NCI-H187 treated with DMSO at 0.1 percent for 48 hours (cell line): ENCODE data around the gene SYNPR.

ENCODE experiments used
- DNase-seq: peaks from one replicate; lab custom pipeline; 2025; lab: John Stamatoyannopoulos, UW

The SYNPR gene

DNA sequence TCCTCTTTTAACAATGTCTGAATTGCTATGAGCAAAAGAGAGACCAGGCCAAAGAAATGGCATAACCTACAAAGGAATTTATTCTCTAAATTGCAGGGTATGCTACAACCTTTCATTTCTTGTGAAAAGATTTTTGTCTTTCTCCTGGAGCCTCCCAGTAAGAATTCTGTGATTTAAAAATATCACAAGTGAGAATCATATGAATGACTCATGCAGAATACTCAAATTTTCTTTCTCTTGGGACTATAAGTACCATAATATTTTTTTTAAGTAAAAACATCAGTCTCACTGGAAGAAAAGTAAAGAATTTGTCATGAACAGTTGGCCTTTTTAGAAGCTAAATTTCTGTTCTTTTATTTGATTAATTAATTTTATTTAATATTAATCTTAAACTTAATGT is 26.3 kb downstream of the SYNPR start:
- DNase-seq: no peak

DNA sequence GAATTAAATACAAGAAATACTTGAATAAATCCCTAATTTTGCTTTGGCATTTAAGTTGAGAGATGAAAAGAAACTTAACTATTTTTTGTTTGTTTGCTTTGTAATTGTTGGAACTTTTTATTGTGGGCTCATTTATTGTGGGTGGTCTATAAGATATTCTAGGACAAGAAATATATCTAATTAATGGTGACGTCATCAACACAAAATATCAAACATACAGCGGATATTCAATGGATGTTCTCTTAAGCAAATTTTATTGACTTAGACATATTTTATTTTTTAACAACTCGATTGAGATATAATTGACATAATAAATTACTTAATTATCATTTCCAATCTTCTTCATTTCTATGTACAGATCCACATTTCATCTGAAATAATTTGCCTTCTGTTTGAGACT is 30.0 kb downstream of the SYNPR start:
- no peak for DNase-seq

DNA sequence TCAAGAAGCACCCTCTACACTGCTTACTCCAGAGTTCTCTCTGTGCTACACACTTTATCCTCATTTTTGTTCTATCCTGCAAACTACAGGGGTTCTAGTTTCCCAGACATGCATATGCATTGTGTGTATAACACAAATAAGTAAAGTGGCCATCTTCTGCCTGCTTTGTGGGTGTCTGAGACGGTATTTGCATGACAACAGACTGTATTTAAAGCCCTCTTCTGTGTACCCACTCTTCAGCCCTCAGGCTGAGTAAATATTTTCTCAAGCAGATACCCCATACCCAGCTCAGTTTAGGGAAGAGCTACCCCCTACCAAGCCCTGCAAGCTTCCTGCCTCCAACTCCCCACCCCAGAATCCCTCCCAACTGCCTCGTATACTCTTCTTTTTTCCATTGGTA is 31.7 kb downstream of the SYNPR start:
- DNase-seq: no peak

DNA sequence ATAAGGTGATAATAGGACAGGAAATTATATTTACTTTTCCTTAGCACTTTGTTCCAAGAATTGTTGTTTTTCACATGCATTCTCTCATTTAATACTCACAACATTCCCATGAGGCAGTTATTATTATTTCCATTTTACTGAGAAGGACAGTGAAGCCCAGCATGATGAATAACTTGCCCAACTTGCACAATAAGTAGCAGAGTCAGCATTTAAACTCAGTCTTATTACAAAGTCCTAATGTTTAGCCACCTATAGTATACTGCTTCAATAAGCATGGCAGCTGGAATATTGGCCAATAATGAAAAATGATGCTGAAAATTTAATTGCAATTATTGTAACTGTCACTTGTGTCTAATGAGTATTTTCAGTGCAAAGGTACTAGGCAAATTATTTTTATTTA is 45.7 kb downstream of the SYNPR start:
- DNase-seq: no peak

GRCh38 chr3:63324621-63325020 is 46.5 kb downstream of the SYNPR start:
- DNase-seq: no peak

DNA sequence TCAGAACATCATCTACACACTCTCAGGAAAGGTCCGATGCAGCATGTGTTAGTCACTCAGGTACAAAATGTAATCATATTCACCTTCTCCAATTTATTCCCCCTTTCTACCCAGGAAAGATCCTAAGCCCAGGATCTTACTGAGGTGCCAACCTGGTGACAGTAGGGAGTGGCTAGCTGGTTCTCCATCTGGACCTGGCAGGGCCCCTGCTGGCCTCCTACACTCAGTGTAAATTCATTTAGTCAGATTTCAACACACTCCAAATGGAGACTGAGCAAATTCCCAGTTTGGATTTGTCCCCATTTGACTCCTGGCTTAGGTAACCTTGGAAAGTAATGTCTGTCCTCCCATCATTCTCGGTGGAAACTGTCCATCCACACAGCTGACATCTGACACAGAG is 47.3 kb downstream of the SYNPR start:
- DNase-seq: no peak

- no peak for DNase-seq
These were observed 50.3 kb downstream of the SYNPR start for GRCh38 chr3:63328365-63328764.

DNA sequence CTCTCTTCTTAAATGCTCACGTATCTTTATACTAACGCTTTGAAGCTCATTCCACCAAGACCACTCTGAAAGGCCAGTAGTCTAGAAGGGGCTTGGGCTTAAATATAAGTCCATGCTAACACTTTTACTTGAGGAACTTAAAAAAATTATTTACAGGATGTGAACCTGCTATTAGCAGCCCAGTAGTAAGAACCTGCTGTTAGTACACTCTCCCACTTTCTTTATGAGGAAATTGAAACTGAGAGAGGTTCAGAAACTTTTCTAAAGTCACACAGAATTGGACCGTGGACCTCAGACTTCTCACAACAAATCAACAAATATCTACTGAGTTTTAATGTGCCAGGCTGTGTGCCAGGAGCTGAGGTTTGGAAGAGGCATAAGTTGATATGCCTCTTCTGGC is 53.4 kb downstream of the SYNPR start:
- DNase-seq: no peak

- no peak for DNase-seq
These were observed 55.7 kb downstream of the SYNPR start for GRCh38 chr3:63333815-63334214.

GRCh38 chr3:63338351-63338750 is 60.2 kb downstream of the SYNPR start:
- DNase-seq: no peak

DNA sequence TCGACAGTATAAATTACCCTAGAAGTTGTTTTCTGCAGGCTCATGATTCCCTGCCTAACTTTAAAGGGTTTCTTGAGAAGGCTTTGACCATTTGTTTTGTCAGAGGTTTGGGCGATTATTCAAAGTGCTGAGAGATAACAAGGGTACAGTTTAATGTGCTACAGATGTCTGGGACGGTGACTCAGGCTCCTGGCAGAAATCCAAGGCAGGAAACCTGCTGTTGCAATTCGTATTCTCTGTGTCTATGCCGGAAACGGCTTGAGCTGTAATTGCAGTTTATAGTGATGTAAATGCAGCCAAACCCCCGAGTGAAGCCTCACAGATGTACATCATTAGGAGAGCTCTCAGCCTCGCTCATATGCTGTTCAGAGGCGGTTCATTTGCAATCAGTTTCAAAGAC is 65.6 kb downstream of the SYNPR start:
- no peak for DNase-seq

GRCh38 chr3:63344661-63345060 is 66.6 kb downstream of the SYNPR start:
- no peak for DNase-seq

GRCh38 chr3:63349583-63350573 is 71.8 kb downstream of the SYNPR start:
- no peak for DNase-seq

DNA sequence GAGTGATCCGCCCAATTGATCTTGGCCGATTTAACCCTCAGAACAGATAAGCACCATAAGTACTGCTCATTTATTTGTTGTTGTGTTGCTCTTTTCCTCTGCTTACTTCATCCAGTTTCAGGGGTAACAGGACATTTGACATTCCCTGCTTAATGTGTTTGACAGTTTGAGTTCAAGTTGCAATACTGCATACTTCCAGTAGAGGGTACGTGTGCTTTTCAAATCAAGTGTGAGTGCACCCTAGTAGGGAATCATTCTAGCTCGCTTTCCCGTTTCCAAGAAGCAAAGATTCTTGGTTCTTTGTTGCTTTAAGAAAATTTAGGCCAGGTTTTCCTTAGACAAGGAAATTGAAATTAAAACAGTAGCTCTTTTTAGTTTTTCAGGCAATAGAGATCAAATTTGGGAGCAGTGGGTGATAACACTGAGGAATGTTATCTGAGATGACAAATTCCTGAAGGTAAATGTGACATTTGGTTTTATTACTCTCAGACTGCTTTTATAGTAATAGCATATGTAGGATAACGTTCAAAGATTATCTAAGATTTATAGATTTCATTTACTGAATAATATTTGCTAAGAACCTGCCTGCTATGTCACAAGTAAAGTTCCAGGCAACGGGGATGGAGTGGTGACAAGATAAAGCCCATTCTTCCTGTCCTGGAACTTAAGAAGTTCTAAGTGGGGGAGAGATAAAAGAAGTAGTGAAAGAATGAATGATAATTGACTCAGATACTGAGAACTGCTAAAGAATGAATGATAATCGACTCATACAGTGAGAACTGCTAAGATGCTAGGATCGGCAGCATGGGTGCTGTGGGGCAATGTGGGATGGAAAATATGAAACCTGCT is 73.3 kb downstream of the SYNPR start:
- DNase-seq: no peak

- DNase-seq: no peak
These were observed 73.8 kb downstream of the SYNPR start for GRCh38 chr3:63352008-63352279.

GRCh38 chr3:63353383-63353782 is 75.3 kb downstream of the SYNPR start:
- no peak for DNase-seq

GRCh38 chr3:63354160-63354559 is 76.1 kb downstream of the SYNPR start:
- no peak for DNase-seq

DNA sequence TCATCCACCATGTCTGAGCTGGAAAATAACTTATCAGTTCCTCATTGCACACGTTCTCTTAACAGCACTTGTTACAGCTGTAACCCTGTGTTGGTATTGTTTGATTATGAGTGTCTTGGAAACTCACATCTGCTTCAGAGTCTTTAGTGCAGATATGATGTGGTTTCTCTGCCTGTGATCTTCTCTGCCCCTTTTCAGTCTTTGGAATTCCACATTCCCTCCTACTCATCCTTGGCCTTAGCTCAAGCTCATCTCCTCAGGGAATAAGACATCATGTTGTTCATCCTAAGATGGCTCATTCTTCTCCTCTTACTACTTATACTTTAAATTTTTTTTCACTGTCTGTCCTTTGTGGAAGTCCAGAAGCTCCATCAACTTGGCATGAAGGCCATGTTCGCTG is 77.7 kb downstream of the SYNPR start:
- DNase-seq: no peak

DNA sequence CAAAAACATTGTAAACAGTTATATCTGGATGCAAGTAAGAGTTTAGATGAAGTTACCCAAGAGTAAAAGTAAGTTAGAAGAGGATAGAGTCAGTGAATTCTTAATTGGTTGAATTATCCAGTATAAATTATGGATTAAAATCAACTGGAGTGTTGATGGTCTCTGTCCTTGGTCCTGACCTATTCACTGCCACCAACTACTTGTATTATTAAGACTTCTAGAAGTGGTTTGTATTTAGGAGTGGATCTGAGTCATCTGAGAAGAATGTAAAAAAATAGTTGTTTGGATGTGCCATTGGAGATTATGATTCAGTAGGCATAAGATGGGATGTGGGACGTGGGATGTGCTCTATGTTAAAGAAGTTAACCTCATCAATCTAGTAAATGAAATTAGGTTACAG is 86.4 kb downstream of the SYNPR start:
- DNase-seq: no peak

GRCh38 chr3:63364910-63365309 is 86.8 kb downstream of the SYNPR start:
- no peak for DNase-seq

DNA sequence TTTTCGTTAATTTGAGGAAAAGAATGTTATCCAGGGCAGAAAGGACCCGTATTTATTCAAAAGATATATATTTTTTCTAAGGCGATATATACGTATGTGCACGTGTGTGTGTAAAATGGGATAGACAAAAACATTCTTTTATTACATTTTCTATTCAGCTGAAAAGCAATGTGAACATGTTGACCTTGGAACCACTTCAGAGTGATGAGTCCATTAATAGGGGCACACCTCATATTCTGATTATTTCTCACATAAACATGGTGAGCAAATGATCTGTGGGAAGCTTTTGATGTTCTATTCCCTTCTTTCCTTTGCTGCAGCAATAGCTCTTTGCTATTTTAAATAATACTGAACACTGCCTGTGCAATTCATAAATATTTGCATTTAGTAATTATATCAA is 87.6 kb downstream of the SYNPR start:
- no peak for DNase-seq

DNA sequence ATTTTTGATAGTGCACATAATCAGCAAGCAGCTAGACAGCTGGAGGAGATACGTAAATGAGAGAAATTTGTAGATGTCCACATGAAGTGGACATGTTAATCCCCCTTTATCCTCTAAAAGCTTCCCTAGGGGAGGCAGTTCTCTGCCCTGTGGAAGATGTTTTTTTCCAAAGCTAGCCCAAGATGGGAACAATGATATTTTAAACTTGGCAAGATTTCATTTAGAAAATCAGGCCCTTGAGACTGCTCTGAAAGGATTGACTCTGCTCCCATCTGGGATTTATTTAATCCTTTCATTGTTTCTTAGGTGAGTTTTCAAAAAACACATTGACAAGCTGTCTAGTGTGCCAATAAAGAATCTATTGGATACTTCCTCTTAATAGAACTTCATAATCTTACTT is 92.0 kb downstream of the SYNPR start:
- no peak for DNase-seq

DNA sequence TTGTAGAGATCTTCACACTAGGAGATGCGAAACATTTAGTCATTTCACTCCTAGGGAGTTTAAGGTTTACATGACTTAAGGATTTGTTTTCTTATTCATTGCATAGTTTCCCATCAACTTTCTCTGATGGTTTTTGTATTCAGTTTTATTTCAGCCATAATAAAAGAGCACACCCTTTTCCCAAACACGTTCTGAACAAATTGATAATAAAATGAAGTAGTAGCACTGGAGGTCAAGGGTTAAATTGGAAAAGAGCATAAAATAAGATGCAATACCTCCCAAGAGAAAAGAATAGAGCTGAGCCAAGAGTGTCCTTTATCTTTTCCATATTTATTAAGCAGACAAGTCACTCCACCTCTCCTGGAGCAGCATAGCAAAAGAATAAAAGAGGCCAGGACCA is 104.9 kb downstream of the SYNPR start:
- no peak for DNase-seq
